HFFc6 (cell line): Measurements from ENCODE around the gene ADAM12. TPM values are rescaled to one million over a fixed set of nuclear protein-coding genes. Genes with fewer than 3 reads are reported as not detected.

Experiments
- DNase-seq: peaks from one replicate; pipeline ENCODE4 v3.0.0-alpha.2; 2018
- H3K27ac Mint-ChIP-seq: 2 replicates; pipeline ENCODE4 v1.8.0; 2020; ENCODE audit warnings: mild to moderate bottlenecking, mixed read lengths
- H3K27me3 Mint-ChIP-seq: 2 replicates; pipeline ENCODE4 v1.8.0; 2021; ENCODE audit warnings: mild to moderate bottlenecking, moderate library complexity, mixed read lengths; ENCODE audit not compliant: insufficient read depth
- H3K36me3 Mint-ChIP-seq: 2 replicates; pipeline ENCODE4 v1.8.0; 2021; ENCODE audit warnings: low read depth, mixed read lengths
- H3K4me1 Mint-ChIP-seq: 2 replicates; pipeline ENCODE4 v1.8.0; 2020; ENCODE audit warnings: low read depth, mixed read lengths
- H3K4me3 Mint-ChIP-seq: 2 replicates; pipeline ENCODE4 v1.8.0; 2020; ENCODE audit warnings: mild to moderate bottlenecking, moderate library complexity, mixed read lengths
- H3K9me3 Mint-ChIP-seq: 2 replicates; pipeline ENCODE4 v1.8.0; 2020; ENCODE audit warnings: mild to moderate bottlenecking, mixed read lengths
- CTCF ChIP-seq: fragments of 200-600 bp; sonication (generic); IDR thresholded peaks from 2 replicates; pipeline ENCODE4 v1.5.0; 2021; ENCODE audit warnings: antibody characterized with exemption, mild to moderate bottlenecking
- total RNA-seq, 6 experiments: library from RNA; stranded (reverse); fragmentation: NEBNext Ultra II Directional; extraction: Animal tissue kit (Norgen Biotek cat#: 25700); gene quantifications; 2 replicates in 1 of 6; 3 replicates in 5 of 6; pipeline ENCODE4 v1.2.3, GENCODE V29; 2021

ADAM12 gene
- total RNA-seq, 6 experiments from 2014 or later: 7.5 to 12.5 (median 11.5) TPM

- H3K27ac Mint-ChIP-seq: no peak overlapping the region
- no peak for TF ChIP-seq CTCF
- no peaks in the 10 kb centered on the region for H3K27me3 Mint-ChIP-seq
- peaks cover 16% of the 10 kb centered on the region for H3K36me3 Mint-ChIP-seq
- no peak overlapping the region for H3K4me3 Mint-ChIP-seq
- H3K9me3 Mint-ChIP-seq: peaks cover 15% of the 10 kb centered on the region
- peaks cover 48% of the 10 kb centered on the region for H3K4me1 Mint-ChIP-seq
- no peak for DNase-seq
Measured at GRCh38 chr10:126373147-126373546, 15.1 kb downstream of the ADAM12 start.

GRCh38 chr10:126372396-126372795, 15.9 kb downstream of the ADAM12 start:
- Mint-ChIP-seq H3K4me1 (peaks cover 44% of the 10 kb centered on the region), H3K27me3 (no peaks in the 10 kb centered on the region), H3K9me3 (peaks cover 15% of the 10 kb centered on the region), H3K36me3 (peaks cover 16% of the 10 kb centered on the region), H3K4me3 (no peak overlapping the region), H3K27ac (no peak overlapping the region)
- DNase-seq: no peak
- no peak for TF ChIP-seq CTCF

- Mint-ChIP-seq H3K4me3 (no peak overlapping the region), H3K36me3 (peaks cover 4% of the 10 kb centered on the region), H3K27ac (no peak overlapping the region), H3K9me3 (peaks cover 3% of the 10 kb centered on the region), H3K4me1 (peaks cover 17% of the 10 kb centered on the region), H3K27me3 (peaks cover 3% of the 10 kb centered on the region)
- TF ChIP-seq CTCF: no peak
- DNase-seq: no peak
Measured at GRCh38 chr10:126369125-126369710, 19.1 kb downstream of the ADAM12 start.

GRCh38 chr10:126357169-126357568, 31.1 kb downstream of the ADAM12 start:
- H3K4me1 Mint-ChIP-seq: no peaks in the 10 kb centered on the region
- peaks cover 41% of the 10 kb centered on the region for H3K9me3 Mint-ChIP-seq
- no peak overlapping the region for H3K27ac Mint-ChIP-seq
- peaks cover 43% of the 10 kb centered on the region for H3K36me3 Mint-ChIP-seq
- no peak for TF ChIP-seq CTCF
- no peak for DNase-seq
- H3K27me3 Mint-ChIP-seq: peaks cover 2% of the 10 kb centered on the region; the same call in 1 of the 2 replicates
- no peak overlapping the region for H3K4me3 Mint-ChIP-seq

- H3K27me3 Mint-ChIP-seq: peaks cover 4% of the 10 kb centered on the region; the same call in 1 of the 2 replicates
- no peak overlapping the region for H3K4me3 Mint-ChIP-seq
- DNase-seq: no peak
- H3K36me3 Mint-ChIP-seq: peaks cover 23% of the 10 kb centered on the region
- H3K4me1 Mint-ChIP-seq: peaks cover 22% of the 10 kb centered on the region
- H3K9me3 Mint-ChIP-seq: peaks cover 23% of the 10 kb centered on the region
- no peak overlapping the region for H3K27ac Mint-ChIP-seq
- no peak for TF ChIP-seq CTCF
Measured at GRCh38 chr10:126353666-126354065, 34.6 kb downstream of the ADAM12 start.
